Measurements from ENCODE around the gene MOB3A. TPM values are rescaled to one million over a fixed set of nuclear protein-coding genes. Genes with fewer than 3 reads are reported as not detected.

MOB3A gene
- total and polyA plus RNA-seq, 2 of the 13 experiments (the other 11 are each of a cell fraction or from before 2014, with no cell fraction given) = 3.5 to 17.8 TPM

DNA sequence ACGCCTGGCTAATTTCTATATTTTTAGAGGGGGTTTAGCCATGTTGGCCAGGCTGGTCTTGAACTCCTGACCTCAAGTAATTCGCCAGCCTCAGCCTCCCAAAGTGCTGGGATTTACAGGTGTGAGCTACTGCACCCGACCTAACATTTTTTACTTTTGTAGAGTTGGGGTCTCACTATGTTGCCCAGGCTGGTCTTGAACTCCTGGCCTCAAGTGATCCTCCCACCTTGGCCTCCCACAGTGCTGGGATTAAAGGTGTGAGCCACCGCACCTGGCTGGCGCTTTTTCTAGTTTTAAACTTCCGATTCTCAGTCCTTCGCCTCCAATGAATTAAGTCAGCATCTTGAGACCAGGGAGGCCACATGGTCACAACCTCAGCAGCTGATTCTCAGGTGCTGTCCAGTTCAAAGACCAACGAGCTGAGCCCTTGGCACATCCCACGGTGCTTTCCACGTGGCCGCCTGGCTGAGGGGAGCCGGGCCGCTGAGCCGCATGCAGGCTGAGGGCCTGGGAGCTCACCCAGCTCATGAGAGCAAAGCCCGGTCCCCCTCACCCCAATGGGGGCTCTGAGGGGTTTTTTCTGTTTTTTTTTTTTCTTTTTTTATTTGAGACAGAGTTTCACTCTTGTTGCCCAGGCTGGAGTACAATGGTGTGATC lies 46.2 kb upstream of the MOB3A start:
- CTCF ChIA-PET (ENCODE audit: low intra/inter-chr PET ratio, low total read pairs) = no interaction called here
- no peak for ATAC-seq
- no peak overlapping the region for H2AFZ ChIP-seq (ENCODE audit: low read length)
- H4K20me1 ChIP-seq (ENCODE audit: insufficient read depth, low read length) = peaks cover 26% of the 10 kb centered on the region
- H3K36me3 ChIP-seq (replicated peaks in 1 of 2; ENCODE audit: control insufficient read depth in 1 of 2, insufficient read depth in 2 of 2, low read length in 2 of 2) = peaks cover 12 to 30% of the 10 kb centered on the region in 2 experiments
- BruUV-seq (replicated peaks) = no TSS peak
- no peak overlapping the region for H3K27ac ChIP-seq (ENCODE audit: extremely low read length, insufficient read depth, low read length)
- DNase-seq (ENCODE audit: low spot score) = no peak
- H3K27me3 ChIP-seq (ENCODE audit: control insufficient read depth in 1 of 2, insufficient read depth in 2 of 2, low read length in 2 of 2) = no peaks in the 10 kb centered on the region
- intact Hi-C loops (cut with micrococcal nuclease; ENCODE audit: unreplicated experiment) (no loop called here), in situ Hi-C loops (cut with HindIII; ENCODE audit: extremely low pct_ligation_motif_present, low pct_unique_long_range_greater_than_20kb) (no loop called here)
- no peak for FAIRE-seq
- 95% methylated on average over 15 of the region's 15 CpGs for WGBS (ENCODE audit: low lambda C conversion rate)
- POLR2A ChIA-PET = no interaction called here
- H3K4me2 ChIP-seq (ENCODE audit: low read depth, low read length) = no peak overlapping the region
- H3K4me1 ChIP-seq (ENCODE audit: insufficient read depth, low read length) = peaks cover 19% of the 10 kb centered on the region
- no peak overlapping the region for H3K4me3 ChIP-seq (replicated peaks in 1 of 3; ENCODE audit: insufficient read depth in 1 of 3, low read depth in 2 of 3, low read length in 3 of 3)
- H3K79me2 ChIP-seq (ENCODE audit: insufficient read depth, low read length) = peaks cover 70% of the 10 kb centered on the region
- no peak overlapping the region for H3K9ac ChIP-seq (ENCODE audit: insufficient read depth, low read depth, low read length)
- no peaks in the 10 kb centered on the region for H3K9me3 ChIP-seq (ENCODE audit: low read length)
- TF ChIP-seq KDM5A (IDR thresholded peaks at IDR 0.05; ENCODE audit: borderline replicate concordance, low read length) = no peak
- TF ChIP-seq FOXP1 (IDR thresholded peaks at IDR 0.05) = no peak
- TF ChIP-seq FOXP1 (CRISPR knock-in tag; IDR thresholded peaks at IDR 0.05) = no peak
- 0 out of 2 replicates have a peak, but pooled peaks have one; percentile 37 for TF ChIP-seq RBFOX2 (IDR thresholded peaks at IDR 0.05; ENCODE audit: low read depth, low read length)
- TF ChIP-seq, protein P1, sequence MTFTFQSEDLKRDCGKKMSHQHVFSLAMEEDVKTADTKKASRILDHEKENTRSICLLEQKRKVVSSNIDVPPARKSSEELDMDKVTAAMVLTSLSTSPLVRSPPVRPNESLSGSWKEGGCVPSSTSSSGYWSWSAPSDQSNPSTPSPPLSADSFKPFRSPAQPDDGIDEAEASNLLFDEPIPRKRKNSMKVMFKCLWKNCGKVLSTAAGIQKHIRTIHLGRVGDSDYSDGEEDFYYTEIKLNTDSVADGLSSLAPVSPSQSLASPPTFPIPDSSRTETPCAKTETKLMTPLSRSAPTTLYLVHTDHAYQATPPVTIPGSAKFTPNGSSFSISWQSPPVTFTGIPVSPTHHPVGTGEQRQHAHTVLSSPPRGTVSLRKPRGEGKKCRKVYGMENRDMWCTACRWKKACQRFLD (CRISPR knock-in tag; IDR thresholded peaks at IDR 0.05; ENCODE audit: borderline replicate concordance) = no peak
- TF ChIP-seq, protein P2, sequence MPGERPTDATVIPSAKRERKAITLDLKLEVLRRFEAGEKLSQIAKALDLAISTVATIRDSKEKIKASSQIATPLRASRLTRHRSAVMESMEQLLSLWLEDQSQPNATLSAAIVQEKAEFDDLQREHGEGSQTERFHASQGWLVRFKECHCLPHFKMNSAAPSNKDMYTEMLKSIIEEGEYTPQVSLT (CRISPR knock-in tag; IDR thresholded peaks at IDR 0.05; ENCODE audit: borderline replicate concordance, low read depth) = no peak
- TF ChIP-seq MBD4 (IDR thresholded peaks at IDR 0.05; ENCODE audit: borderline replicate concordance, low read length) = no peak
- no peak for TF ChIP-seq HOXD1 (CRISPR knock-in tag; IDR thresholded peaks at IDR 0.05)
- no peak for TF ChIP-seq ARNTL (CRISPR knock-in tag; IDR thresholded peaks at IDR 0.05)
- TF ChIP-seq, protein P3, sequence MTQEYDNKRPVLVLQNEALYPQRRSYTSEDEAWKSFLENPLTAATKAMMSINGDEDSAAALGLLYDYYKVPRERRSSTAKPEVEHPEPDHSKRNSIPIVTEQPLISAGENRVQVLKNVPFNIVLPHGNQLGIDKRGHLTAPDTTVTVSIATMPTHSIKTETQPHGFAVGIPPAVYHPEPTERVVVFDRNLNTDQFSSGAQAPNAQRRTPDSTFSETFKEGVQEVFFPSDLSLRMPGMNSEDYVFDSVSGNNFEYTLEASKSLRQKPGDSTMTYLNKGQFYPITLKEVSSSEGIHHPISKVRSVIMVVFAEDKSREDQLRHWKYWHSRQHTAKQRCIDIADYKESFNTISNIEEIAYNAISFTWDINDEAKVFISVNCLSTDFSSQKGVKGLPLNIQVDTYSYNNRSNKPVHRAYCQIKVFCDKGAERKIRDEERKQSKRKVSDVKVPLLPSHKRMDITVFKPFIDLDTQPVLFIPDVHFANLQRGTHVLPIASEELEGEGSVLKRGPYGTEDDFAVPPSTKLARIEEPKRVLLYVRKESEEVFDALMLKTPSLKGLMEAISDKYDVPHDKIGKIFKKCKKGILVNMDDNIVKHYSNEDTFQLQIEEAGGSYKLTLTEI (CRISPR knock-in tag; conservative IDR thresholded peaks at IDR 0.05) = no peak
- TF ChIP-seq, protein P4, sequence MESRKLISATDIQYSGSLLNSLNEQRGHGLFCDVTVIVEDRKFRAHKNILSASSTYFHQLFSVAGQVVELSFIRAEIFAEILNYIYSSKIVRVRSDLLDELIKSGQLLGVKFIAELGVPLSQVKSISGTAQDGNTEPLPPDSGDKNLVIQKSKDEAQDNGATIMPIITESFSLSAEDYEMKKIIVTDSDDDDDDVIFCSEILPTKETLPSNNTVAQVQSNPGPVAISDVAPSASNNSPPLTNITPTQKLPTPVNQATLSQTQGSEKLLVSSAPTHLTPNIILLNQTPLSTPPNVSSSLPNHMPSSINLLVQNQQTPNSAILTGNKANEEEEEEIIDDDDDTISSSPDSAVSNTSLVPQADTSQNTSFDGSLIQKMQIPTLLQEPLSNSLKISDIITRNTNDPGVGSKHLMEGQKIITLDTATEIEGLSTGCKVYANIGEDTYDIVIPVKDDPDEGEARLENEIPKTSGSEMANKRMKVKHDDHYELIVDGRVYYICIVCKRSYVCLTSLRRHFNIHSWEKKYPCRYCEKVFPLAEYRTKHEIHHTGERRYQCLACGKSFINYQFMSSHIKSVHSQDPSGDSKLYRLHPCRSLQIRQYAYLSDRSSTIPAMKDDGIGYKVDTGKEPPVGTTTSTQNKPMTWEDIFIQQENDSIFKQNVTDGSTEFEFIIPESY (CRISPR knock-in tag; IDR thresholded peaks at IDR 0.05) = peak; percentile 76
- TF ChIP-seq, protein P5, sequence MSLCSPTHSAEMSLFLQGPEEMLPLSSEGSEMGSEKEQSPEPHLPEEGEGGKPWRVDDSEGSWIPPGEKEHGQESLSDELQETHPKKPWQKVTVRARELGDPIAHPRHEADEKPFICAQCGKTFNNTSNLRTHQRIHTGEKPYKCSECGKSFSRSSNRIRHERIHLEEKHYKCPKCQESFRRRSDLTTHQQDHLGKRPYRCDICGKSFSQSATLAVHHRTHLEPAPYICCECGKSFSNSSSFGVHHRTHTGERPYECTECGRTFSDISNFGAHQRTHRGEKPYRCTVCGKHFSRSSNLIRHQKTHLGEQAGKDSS (CRISPR knock-in tag; IDR thresholded peaks at IDR 0.05; ENCODE audit: borderline replicate concordance, low read depth) = no peak
- TF ChIP-seq, protein P6, sequence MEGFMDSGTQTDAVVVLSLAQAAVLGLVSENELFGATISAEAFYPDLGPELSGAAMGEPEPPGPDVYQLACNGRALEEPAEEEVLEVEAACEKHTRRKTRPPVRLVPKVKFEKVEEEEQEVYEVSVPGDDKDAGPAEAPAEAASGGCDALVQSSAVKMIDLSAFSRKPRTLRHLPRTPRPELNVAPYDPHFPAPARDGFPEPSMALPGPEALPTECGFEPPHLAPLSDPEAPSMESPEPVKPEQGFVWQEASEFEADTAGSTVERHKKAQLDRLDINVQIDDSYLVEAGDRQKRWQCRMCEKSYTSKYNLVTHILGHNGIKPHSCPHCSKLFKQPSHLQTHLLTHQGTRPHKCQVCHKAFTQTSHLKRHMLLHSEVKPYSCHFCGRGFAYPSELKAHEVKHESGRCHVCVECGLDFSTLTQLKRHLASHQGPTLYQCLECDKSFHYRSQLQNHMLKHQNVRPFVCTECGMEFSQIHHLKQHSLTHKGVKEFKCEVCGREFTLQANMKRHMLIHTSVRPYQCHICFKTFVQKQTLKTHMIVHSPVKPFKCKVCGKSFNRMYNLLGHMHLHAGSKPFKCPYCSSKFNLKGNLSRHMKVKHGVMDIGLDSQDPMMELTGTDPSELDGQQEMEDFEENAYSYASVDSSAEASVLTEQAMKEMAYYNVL (CRISPR knock-in tag; IDR thresholded peaks at IDR 0.05; ENCODE audit: borderline replicate concordance) = no peak
- no peak for TF ChIP-seq ZBTB21 (CRISPR knock-in tag; IDR thresholded peaks at IDR 0.05)
- TF ChIP-seq BCL6 (CRISPR knock-in tag; IDR thresholded peaks at IDR 0.05) = no peak
- no peak; the same call in 1 of the 2 replicates for TF ChIP-seq ZBTB38 (CRISPR knock-in tag; IDR thresholded peaks at IDR 0.05)
- no peak for TF ChIP-seq TBX2 (CRISPR knock-in tag; IDR thresholded peaks at IDR 0.05; ENCODE audit: borderline replicate concordance)

Data from HepG2 (cell line).